Hindlimb muscle (tissue), 1 donor: ENCODE data around the gene TMCC1. TPM values are rescaled to one million over a fixed set of nuclear protein-coding genes. Genes with fewer than 3 reads are reported as not detected.
"Not testable (repeated sequence)": the region's sequence is repeated elsewhere in the genome, so short reads cannot be mapped to it uniquely, and the experiment has no call there.

Experiments used
- DNase-seq: peaks from one replicate; pipeline ENCODE4 v3.0.0-alpha.2; 2013
- polyA plus RNA-seq: library from polyadenylated mRNA; unstranded; fragments of 120-200 nt; gene quantifications from one replicate; pipeline ENCODE4 v1.2.1, GENCODE V29; 2013; ENCODE audit not compliant: insufficient read length

The TMCC1 gene
- polyA plus RNA-seq, 1 donor = 39.1 TPM

DNA sequence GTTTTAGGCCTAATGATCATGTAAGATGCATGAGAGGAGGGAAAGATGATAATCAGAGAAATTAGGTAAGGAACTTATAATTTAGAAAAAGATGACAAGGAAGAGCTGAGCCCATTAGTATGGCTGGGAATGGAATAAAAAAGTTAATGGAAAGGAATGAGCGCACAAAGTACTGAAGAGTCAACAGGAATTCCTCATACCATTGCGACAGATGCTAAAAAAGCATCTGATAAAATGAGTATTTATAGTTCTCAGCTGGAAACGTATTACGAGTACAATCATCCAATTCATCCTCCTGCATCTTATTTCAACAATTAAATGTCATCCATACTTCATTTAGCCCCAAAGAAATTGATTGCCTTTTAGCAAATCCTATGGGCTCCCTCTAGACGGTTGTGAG, 58.9 kb downstream of the TMCC1 start:
- DNase-seq = no peak

DNA sequence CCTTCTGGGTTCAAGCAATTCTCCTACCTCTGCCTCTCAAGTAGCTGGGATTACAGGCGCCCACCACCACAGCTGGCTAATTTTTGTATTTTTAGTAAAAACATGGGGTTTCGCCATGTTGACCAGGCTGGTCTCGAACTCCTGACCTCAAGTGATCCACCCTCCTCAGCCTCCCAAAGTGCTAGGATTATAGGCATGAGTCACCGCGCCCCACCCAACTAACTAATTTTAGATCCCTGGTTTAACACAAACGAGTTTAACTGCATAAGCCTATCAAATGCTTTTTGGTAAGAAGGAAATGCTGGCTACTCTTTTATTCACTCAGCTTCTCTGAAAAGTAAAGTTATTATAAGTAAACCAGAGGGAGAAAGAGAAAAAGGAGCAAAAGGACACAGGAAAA, 61.6 kb downstream of the TMCC1 start:
- not testable (repeated sequence) for DNase-seq

DNA sequence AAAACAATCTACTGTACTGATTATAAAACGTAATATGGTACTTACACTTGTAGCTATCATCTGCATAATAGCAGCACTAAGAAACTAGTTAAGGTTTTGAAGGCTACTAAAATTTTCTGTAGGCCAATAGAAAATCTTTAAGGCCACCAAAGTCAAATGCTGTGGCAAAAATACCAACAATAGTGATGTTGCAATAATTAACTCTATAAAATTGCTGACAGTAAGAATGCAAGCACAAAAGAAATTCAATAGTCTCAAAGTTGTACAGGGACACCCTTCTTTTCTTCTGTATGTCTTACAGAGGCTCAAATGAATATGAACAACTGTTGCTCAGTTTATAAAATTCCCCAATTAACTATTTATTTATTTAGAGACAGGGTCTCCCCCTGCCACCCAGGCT, 62.0 kb downstream of the TMCC1 start:
- DNase-seq = no peak

DNA sequence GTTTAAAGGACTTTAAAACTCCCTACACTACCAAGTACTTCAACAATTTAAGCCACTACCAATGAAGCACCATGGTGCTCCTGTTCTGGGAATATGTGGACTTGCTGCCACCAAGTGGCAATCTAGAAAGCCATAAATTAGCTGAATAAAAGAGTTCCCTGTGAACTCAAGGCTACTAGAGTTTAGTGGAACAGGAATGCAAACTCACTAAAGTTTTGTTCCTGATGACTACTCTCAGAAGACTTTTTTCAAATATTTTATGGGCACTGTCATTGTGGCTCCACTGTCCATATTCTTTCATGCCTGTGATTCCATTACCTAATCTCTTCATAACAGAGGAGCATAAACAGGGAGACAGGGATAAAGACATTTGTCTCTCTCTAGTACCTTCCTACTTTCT, 63.9 kb downstream of the TMCC1 start:
- peak; percentile 45 for DNase-seq

DNA sequence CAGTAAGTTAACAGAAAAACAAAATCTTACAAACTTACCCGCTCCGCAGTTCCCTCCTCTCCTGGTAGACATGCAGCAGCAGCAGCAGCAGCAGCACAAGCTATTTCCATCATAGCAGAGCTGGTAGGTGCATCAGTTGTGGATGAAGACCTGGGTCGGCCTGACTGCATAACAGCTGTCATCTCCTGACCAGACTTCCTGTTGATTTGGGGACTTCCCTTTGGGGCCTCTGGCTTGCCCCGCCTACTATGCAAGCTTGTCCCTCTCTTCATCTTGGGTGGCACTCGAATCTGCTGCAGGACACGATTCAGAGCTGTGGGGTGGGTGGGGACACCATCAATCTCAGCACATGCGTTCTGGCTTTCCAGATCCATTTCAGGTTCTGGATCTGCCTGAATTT, 65.7 kb downstream of the TMCC1 start:
- no peak for DNase-seq

DNA sequence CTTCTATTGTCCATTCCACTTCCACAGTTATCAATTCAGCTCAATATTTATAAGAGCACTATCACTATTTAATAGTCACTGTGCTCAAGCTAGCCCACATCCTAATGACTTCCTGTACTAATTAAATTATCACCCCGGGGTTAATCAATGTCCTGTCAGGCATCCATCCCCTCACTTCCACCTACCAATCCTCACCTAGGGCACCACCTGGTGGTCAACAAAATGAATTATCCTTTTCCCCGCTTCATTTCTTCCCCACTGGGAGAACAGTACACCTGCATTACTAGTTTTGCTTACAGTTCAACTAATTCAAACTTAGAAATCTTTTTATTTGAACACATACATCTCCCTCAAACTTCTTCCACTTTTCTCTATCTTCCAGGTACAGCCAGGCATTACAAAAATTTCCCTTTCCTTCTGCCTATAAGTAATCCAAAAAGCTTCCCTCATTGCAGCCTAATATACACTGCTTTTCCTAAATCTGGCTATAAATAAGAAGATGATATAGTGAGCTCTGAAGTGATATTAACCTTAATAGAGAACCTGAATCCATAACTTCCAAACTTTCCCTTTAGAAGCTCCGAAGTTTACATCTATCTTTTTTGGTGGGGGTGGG, 68.5 kb downstream of the TMCC1 start:
- peak; percentile 25 for DNase-seq

DNA sequence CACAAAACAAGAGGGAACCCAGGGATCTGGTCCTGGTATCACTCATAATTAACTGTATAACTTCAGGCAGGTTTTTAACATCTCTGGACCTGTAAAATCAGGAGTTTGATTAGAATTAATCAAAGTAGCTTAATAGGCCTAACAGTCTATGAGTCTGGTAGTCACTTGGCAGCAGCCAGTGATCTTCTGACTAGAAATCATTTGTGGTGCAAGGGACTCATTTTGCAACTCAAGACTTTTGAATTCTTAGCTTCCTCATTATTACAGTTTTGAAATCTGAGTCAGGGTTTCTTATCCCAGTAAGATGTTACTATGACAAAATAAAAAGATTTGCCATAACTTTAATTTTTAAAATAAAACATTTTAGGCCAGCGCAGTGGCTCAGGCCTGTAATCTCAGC, 70.8 kb downstream of the TMCC1 start:
- DNase-seq = no peak

DNA sequence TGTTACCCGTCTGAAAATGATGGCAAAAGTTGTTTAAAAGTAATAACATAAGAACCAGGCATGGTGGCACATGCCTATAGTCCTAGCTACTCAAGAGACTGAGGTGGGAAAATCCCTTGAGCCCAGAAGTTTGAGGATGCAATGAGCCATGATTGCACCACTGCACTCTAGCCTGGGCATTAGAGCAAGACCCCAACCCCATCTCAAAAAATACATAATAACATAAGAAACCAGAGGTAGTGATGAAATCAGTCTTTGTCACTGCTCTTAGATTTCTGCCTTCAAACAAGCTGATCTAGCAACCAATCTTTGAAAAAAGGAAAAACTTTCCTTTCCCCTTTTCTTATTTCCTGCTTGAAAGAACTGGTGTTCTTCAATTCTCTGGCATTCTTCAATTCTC, 71.3 kb downstream of the TMCC1 start:
- no peak for DNase-seq

DNA sequence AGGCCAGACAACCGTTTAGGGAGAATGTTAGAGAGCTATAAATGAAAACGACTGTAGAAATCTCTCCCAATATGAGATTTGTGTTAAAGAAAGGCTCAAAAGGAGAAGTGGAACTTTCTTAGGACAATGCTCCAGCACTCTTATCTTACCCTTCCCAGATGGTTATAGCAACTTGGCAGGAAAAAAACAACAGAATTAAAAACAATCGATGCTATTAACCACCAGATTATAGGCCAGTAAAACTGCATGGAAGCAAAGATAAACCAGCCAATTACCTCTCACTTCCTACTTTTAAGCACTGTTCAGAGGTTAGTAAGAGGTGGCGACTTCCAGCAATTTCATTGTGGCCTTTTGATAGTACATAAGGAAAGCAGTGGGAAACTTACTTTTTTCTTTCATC, 72.9 kb downstream of the TMCC1 start:
- no peak for DNase-seq

DNA sequence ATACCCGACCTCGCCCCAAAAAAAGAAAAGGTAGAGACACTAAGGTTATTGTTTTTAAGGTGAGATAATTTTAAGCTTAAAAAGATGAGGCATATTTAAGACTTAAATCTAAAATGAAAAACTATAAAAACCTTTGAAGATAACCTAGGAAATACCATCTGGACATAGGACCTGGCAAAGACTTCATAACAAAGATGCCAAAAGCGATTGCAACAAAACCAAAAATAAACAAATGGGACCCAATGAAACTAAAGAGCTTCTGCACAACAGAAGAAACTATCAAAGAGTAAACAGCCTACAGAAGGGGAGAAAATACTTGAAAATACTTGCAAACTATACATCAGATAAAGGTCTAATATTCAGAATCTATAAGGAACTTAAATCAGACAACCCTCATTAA, 80.9 kb downstream of the TMCC1 start:
- no peak for DNase-seq

DNA sequence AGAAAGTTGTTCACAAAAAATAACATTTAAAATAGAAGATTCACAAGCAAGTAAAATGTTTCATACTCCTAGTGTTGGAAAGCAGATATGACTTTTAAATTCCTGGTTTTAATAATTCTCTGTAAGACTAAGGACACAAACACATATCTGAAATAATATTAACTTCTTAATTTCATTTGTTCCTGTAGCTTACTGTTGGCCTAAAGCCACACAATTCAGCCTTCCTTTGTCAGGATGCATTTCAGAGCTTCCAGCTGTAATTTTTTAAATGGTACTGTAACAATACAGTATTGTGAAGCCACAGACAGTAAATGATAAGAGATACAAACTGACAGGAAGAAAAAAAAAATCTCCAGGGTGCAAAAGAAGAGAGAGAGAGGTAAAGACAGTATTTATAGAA, 84.2 kb downstream of the TMCC1 start:
- DNase-seq = no peak

DNA sequence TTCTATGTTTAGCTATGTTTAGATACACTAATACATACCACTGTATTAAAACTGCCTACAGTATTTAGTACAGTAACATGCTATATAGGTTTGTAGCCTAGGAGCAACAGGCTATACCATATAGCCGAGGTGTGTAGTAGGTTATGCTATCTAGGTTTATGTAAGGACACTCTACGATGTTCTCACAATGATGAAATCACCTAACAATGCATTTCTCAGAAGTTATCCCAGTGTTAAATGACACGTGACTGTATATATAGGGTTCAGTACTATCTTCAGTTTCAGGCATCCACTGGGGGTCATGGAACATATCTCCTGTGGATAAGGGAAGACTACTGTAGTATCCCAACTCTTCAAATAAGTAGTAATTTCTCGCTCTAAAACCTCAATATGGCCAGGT, 97.4 kb downstream of the TMCC1 start:
- DNase-seq = no peak

DNA sequence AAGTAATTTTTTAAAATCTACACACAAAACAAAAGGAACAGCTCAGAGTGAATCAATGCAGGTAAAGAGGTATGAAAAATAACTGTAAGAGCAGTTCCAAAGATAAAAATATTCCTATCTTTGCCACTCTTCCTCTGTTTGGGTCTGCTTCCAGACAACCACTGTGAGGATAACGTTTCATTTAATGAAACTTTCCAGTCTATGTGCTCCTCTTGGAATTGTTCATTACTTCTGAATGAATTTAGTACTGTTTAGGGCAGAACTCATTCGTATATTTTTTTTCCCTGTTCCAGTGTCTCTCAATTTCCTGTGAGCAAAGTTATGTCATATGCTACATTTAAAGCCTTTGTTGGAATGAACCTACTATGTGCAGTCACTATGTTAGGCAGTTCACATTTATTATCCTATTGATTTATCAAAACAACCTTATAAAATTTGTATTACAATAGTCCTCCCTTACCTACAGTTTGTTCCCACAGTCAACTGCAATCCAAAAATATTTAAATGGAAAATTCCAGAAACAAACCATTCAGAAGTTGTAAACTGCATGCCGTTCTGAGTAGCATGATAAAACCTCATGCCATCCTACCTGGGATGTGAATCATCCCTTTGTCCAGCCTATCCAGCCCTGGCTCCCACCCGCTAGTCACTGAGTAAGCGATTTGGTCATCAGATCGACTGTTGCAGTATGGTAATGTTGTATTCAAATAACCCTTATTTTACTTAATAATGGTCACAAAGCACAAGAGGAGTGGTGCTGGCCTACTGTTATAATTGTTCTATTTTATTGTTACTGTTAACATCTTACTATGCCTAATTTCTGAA, 98.1 kb downstream of the TMCC1 start:
- DNase-seq = no peak

DNA sequence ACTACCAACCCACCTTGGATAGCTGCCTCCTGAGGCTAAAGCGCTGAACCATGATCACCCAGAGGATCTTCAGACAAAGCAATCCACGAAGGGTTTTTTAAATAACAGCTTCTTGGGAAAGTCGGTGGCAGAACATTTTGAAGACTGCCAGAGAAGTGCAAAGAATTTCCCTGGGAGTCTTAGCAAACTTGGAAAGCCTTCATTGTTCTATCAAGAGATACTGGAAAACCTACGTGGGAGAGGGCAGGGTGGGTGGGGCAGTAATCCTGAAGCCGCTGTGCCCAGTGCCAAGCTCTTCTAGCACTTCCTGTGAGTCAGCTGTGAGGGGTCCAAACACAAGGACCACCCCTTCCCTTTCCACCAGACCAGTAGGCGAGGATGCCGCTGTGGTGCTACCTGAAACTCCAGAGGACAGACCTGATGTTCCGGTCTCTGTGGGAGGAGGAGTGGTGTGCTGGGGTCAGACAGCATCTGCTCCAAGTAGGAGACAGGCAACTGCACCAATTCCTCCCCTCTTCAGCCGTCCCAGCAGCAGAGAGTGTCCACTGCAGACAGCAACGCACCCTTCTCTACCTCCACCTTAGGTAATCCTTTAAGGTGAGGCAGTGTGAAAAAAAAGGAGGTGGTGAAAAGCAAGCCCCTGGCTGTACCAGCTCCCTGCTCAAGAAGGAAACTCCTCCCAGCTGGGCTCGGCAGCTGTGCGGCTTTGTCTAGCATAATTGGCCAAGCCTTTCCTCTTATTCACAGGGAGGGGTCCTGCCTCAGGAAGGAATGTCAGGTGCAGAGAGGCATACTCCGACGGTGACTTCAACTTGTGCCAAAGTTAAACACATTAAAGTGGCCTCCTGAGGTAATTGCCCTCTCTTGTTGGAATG, 99.0 kb downstream of the TMCC1 start:
- no peak for DNase-seq

DNA sequence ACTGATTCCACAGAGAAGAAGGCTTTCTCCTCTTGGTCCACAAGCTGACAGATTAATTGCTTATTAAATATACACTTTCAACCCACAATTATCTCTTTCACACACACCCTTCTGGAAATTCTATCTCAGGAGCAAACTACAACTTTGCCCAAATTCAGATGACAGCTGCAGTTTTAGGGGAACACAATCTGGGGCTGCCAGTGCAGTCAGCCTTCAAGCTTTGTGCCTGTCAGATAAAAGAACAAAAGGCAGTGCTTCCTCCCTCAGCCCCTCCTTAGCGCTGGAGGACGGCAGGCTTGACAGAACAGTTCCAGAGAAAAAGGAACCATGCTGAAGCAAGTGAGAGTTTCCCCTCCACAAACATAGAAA, 99.6 kb downstream of the TMCC1 start:
- no peak for DNase-seq

DNA sequence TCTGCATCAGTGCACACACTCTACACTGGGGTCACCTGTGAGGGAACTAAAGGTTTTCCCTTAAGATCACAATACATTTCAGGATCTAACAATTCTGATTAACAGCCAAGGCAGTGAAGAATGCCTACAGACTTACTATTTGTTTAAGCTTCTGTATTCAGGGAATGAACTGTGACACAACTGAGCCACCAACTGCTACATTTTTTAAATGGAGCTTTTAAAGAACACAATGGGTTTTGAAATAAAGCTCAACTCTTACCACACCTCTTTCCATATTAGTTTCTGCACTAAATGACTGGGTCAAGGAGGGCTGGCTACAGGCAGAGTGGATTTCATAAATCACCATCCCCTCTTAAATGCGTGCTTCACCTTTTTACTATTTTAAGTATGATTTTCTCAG, 100.2 kb downstream of the TMCC1 start:
- no peak for DNase-seq

DNA sequence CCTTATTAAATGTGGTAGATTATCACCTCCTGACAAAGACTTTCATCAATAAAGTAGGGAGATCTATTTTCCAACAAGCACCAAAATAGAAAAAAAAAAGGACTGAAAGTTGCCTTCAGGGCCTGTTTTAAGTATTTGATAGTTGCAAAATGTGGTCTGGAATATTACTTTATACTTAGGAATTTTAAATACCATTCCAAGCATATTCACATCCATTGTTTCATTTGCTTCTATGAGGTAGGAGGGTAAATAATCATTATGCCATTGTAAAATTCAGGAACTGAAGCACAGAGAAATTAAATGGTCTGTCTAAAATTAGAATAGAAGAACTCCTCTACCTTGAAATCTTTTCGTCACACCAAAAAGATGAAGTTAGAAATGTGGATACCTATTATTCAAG, 110.0 kb downstream of the TMCC1 start:
- no peak for DNase-seq

DNA sequence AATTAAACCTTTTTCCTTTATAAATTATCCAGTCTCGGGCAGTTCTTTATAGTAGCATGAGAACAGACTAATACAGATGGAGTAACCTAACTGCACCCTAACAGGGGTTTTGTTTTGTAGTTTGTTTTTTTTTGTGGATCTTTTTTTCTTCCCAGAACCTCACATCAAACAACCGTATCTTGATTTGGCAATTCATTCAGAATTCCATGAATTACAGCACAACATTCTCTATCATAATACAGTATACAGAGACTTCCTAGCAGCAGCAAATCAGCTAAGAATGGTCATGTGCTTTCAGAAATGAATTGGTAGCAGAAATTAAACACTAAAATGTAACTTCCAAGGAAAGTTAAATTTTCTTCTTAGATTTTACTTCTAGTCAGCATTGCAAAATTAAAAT, 114.6 kb downstream of the TMCC1 start:
- DNase-seq = no peak

DNA sequence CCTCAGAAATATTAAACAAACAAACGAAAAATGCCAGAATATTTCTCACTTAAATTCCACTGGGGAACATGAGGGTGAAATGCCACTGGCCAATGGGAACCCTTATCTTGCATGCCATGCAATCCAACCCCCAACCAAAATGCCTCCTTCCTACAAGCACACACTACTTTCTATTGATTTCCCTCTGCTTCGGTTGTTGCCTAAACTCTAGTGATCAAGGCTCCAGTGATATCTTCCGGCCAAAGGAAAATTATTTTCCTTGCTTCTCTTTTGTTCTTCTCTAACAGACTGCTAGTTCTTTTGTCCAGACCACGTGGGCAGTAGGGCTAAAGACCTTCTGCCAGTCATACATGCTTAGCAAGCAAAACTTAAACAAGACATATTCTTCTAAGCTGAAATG, 115.7 kb downstream of the TMCC1 start:
- DNase-seq = no peak

DNA sequence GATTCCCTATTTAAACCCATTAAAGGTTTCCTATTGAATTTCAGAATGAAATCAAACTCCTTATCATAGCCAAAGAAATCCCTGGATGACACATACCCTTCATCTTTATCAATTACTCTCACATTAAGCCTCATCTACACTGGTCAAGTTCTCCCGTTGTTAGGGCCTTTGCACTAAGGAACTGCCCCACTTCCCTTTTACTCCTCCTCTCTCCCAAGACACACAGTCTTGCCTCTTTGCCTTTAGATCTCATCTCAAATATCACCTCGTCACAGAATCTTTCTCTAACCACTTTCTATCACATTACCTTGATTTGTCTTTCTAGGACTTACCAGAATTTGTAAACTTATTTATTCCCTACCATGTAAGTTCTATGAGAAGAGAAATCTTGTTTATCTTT, 117.6 kb downstream of the TMCC1 start:
- DNase-seq = no peak

DNA sequence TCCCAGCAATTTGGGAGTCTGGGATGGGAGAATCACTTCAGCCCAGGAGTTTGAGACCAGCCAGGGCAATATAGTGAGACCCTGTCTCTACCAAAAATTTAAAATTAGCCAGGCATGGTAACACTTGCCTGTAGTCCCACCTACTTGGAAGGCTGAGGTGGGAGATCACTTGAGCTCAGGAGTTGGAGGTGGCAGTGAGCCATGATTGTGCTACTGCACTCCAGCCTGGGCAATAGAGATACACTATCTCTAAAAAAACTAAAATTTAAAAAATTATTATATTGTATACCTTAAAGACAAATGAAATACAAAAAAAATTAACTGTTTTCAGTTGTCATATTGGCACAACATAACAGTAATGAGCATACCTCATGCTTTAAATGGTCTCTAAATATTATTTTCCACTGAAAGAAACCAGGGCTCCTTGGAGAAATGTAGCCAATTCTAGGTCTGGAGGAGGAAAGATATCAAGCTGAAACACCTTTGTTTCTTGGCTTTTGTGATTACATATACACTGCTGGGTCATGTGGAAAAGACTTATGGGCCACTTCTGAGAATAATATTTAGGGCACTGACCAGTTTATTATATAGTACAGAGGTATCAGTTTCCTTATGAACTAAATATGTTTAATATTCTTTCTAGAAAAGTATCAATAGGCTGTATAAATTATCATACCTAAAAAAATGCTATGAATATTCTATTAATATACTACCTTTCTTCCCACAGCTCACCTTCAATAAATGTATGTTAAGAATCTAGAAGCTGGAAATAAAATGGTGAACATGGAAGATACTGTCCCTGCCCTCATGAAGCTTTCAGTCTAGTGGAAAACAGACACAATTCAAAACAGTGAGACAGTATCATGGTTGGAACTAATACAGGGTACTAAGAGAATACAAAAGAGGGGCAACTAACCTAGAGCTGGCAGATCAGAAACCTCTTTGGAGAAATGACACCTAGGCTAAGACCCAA, 119.5 kb downstream of the TMCC1 start:
- DNase-seq = no peak

DNA sequence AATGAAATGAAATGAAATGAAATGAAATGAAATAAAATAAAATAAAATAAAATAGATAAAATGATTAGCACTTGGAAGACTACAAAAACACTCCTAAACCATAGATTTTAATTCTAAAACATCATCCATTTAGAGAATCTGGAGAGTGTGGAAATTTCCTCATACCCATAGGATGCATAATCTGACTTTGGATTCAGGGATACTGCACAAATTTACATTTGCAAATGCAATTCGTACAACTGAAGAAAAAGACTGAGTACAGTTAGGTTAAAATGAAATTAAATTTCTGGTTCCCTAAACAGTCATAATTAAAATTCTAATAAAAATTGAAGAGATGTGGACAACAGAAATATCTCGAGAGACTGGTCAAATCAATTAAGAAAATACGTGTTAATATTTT, 122.9 kb downstream of the TMCC1 start:
- DNase-seq = no peak
